GM12891 (cell line): ENCODE data around the gene PGA3.
"Not testable (repeated sequence)": the region's sequence is repeated elsewhere in the genome, so short reads cannot be mapped to it uniquely, and the experiment has no call there.

Experiments
- PAX5 ChIP-seq: IDR thresholded peaks from 2 replicates; pipeline ENCODE4 v1.6.1; 2011; ENCODE audit warnings: low read length, moderate library complexity, mild to moderate bottlenecking; ENCODE audit not compliant: insufficient read depth, severe bottlenecking
- POLR2A ChIP-seq: IDR thresholded peaks from 2 replicates; pipeline ENCODE4 v1.6.1; 2011; ENCODE audit warnings: low read depth, low read length, control low read depth
- POLR2AphosphoS5 ChIP-seq: IDR thresholded peaks from 2 replicates; pipeline ENCODE4 v1.6.1; 2011; ENCODE audit warnings: low read depth, low read length, control low read depth
- POU2F2 ChIP-seq: IDR thresholded peaks from 2 replicates; pipeline ENCODE4 v1.6.1; 2011; ENCODE audit warnings: low read depth, mild to moderate bottlenecking, control low read depth, low read length, moderate library complexity
- SPI1 ChIP-seq: IDR thresholded peaks from 2 replicates; pipeline ENCODE4 v1.6.1; 2011; ENCODE audit warnings: low read depth, low read length, control low read depth
- TAF1 ChIP-seq: IDR thresholded peaks from 2 replicates; pipeline ENCODE4 v1.6.1; 2011; ENCODE audit warnings: low read depth, low read length, control low read depth

DNA sequence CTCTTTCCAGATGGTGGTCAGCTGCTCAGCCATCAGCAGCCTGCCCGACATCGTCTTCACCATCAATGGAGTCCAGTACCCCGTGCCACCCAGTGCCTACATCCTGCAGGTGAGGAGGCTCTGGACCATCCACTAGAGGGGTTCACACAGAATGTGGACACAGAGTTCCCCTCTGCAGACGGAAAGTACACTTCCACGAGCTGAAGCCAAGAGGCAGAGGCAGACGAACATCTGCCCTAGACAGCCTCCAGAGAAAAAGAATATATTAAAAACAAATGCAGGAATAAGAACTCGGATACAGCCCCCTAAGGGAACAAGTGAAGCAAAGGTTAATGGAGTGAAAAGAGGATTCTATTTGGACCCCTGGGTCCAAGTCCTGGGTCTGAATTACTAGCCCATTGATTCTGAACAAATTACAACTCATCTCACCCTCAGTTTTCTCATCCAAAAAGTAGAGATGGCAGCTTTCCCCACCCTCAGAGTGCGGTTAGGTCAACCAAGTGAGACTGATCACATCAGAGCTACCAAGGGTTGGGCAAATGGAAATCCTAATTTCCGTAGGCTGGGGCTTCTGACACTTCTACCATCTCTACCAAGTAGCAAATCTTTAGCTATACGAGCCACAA, 8.1 kb downstream of the PGA3 start:
- not testable (repeated sequence) for TF ChIP-seq TAF1, POLR2A, POLR2AphosphoS5, POU2F2, PAX5, SPI1
